ENCODE results near the gene C7orf33. TPM values are rescaled to one million over a fixed set of nuclear protein-coding genes. Genes with fewer than 3 reads are reported as not detected.

C7orf33 gene
- total and polyA plus RNA-seq, 2 of the 8 experiments (the other 6 are each of a cell fraction or from before 2014, with no cell fraction given) = not detected

DNA sequence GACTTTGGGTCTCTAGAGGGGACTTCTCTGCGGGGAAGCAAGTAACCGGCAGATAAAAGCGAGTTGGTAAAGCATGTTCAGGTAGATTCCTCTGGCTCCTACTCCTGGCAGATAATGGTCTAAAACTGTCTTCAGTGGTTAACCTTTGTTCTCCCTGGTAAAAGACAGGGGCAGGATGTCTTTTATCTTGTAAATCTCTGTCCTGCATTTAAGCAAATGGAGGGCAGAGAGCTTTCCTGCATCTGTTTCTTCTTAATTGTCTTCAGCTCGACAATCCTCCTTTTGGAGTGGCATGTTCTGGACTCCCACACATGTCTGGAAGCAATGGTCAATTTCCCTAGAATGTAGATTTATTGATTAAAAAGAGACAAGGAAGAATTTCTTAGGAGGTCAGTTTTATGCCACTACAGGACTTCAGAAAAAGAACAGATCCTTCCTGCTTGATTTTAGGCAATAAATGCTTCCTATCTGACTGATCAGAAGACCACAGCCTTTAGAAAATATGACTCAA lies 16.6 kb downstream of the C7orf33 start:
- Histone ChIP-seq H4K8ac (ENCODE audit: extremely low read depth, insufficient read depth, low read length) (no peak overlapping the region), H3K36me3 (ENCODE audit: control insufficient read depth in 2 of 4, insufficient read depth in 4 of 4, low read length in 3 of 4) (no peaks in the 10 kb centered on the region), H3K14ac (ENCODE audit: insufficient read length) (no peak overlapping the region), H2BK12ac (ENCODE audit: low read depth, low read length) (no peak overlapping the region), H3K56ac (replicated peaks; ENCODE audit: insufficient read length, low read depth, low read length) (no peak overlapping the region), H3K27me3 (replicated peaks in 1 of 4; ENCODE audit: control insufficient read depth in 3 of 4, extremely low read depth in 1 of 4, insufficient read depth in 3 of 4, low read length in 3 of 4) (no peaks in the 10 kb centered on the region), H3K27ac (ENCODE audit: low read depth, low read length) (no peak overlapping the region), H3K4me2 (ENCODE audit: insufficient read depth in 1 of 2, low read depth in 2 of 2, low read length in 2 of 2) (peak overlapping the region; percentile 5 to 41; a peak in 2 of 4 replicates), H3K4ac (replicated peaks; ENCODE audit: insufficient read length, low read depth, low read length) (no peak overlapping the region), H2BK120ac (replicated peaks; ENCODE audit: low read depth, low read length) (no peak overlapping the region), H3K79me1 (ENCODE audit: low read depth, low read length) (no peaks in the 10 kb centered on the region), H4K5ac (ENCODE audit: insufficient read length, low read depth, low read length) (no peak overlapping the region), H4K20me1 (replicated peaks in 1 of 2; ENCODE audit: control insufficient read depth in 1 of 2, insufficient read depth in 2 of 2, low read length in 2 of 2) (no peaks in the 10 kb centered on the region), H3K18ac (ENCODE audit: extremely low read depth, low read length) (no peak overlapping the region), H2AK5ac (ENCODE audit: low read depth, low read length) (no peak overlapping the region), H3K9me3 (ENCODE audit: insufficient read depth in 2 of 2, low read depth in 1 of 2, low read length in 1 of 2) (no peaks in the 10 kb centered on the region), H4K91ac (replicated peaks; ENCODE audit: insufficient read length, low read length) (no peak overlapping the region), H2BK15ac (ENCODE audit: low read length) (no peak overlapping the region), H3K23ac (ENCODE audit: insufficient read length) (no peak overlapping the region), H3K23me2 (ENCODE audit: low read depth, low read length) (no peaks in the 10 kb centered on the region), H3K4me1 (replicated peaks in 1 of 4; ENCODE audit: control insufficient read depth in 3 of 4, insufficient read depth in 4 of 4, low read length in 3 of 4) (peaks cover 1 to 15% (median 6%) of the 10 kb centered on the region in 4 experiments; a peak in 4 of 7 replicates), H2BK20ac (ENCODE audit: low read length) (no peak overlapping the region), H2AFZ (ENCODE audit: low read length) (no peak overlapping the region), H3K79me2 (ENCODE audit: control insufficient read depth in 1 of 2, insufficient read depth in 2 of 2, low read length in 2 of 2) (no peaks in the 10 kb centered on the region), H2BK5ac (ENCODE audit: low read depth, low read length) (peak overlapping the region; percentile 47; the same call in 1 of the 2 replicates), H3K4me3 (ENCODE audit: extremely low read depth in 1 of 4, insufficient read depth in 2 of 4, low read depth in 3 of 4, low read length in 4 of 4) (peak overlapping the region in 1 of 4 experiments; percentile 17; a peak in 2 of 8 replicates), H3K9ac (replicated peaks in 1 of 4; ENCODE audit: extremely low read depth in 1 of 4, low read depth in 3 of 4, low read length in 3 of 4) (no peak overlapping the region; a peak in 1 of 7 replicates)
- POLR2A ChIA-PET (ENCODE audit: partially characterized antibody) = no interaction called here
- CTCF ChIA-PET (ENCODE audit: partially characterized antibody) = interaction anchor here (0.6 to 2.7 kb wide), 5 partner anchors 10 to 299 kb away, joined by 3 to 8 read pairs (median 4); no protein-coding TSS in a partner anchor
- WGBS, 2 experiments (ENCODE audit: extremely low coverage in 1 of 2, insufficient coverage in 1 of 2, insufficient read length in 1 of 2, insufficient replicate concordance in 2 of 2, low coverage in 1 of 2, low lambda C conversion rate in 2 of 2, missing lambda C conversion rate in 1 of 2) = 5% methylated on average over 4 of the region's 4 CpGs; no CpG with 5 or more reads in 1 of the 2 experiments
- FAIRE-seq = peak; percentile 80
- no peak for DNase-seq (ENCODE audit: low read depth in 1 of 2, low spot score in 2 of 2)
- 0 out of 3 replicates have a peak, but pooled peaks of 1 of the 2 experiments have one; percentile 22 for TF ChIP-seq EP300 (IDR thresholded peaks at IDR 0.05; ENCODE audit: borderline replicate concordance in 1 of 2, low read depth in 2 of 2, low read length in 2 of 2)
- no peak for TF ChIP-seq CBX8 (IDR thresholded peaks at IDR 0.05; ENCODE audit: borderline replicate concordance, low read depth, low read length)
- TF ChIP-seq RAD21 (IDR thresholded peaks at IDR 0.05 in 1 of 2, conservative IDR thresholded peaks at IDR 0.05 in 1 of 2; ENCODE audit: low read depth in 2 of 2, low read length in 2 of 2) = peak; percentile 2 to 19; a peak in 1 of 4 replicates

Measured in H1 (cell line).